ENCODE data around the gene WSB1.

Gene WSB1

GRCh38 chr17:27293898-27294688, at the start of gene WSB1:
Gene WSB1, plus strand, starts transcription at chr17:27294114. Its CDS starts 282 bp downstream, at chr17:27294396.
- Mint-ChIP-seq H3K4me3 (peak within 1 kb of the TSS; percentile 98 to 100 (median 98)), H3K9me3 (no peaks in the 10 kb centered on the region), H3K27me3 (ENCODE audit: low read depth) (no peaks in the 10 kb centered on the region), H3K36me3 (ENCODE audit: low read depth) (peaks cover 16% of the 10 kb centered on the region), H3K27ac (peak within 1 kb of the TSS; percentile 98 to 100 (median 99)), H3K4me1 (peaks cover 43% of the 10 kb centered on the region)
- TF ChIP-seq CTCF (IDR thresholded peaks at IDR 0.05; ENCODE audit: unreplicated experiment in 3 of 3) = no peak

GRCh38 chr17:27244491-27245223, 49.3 kb upstream of the WSB1 start:
- no peaks in the 10 kb centered on the region for H3K9me3 Mint-ChIP-seq
- peaks cover 56% of the 10 kb centered on the region for H3K4me1 Mint-ChIP-seq
- peaks cover 12% of the 10 kb centered on the region for H3K27me3 Mint-ChIP-seq (ENCODE audit: low read depth)
- H3K36me3 Mint-ChIP-seq (ENCODE audit: low read depth) = no peaks in the 10 kb centered on the region
- no peak for TF ChIP-seq CTCF (IDR thresholded peaks at IDR 0.05; ENCODE audit: unreplicated experiment in 3 of 3)
- H3K27ac Mint-ChIP-seq = peak overlapping the region; percentile 48 to 59 (median 52)
- H3K4me3 Mint-ChIP-seq = peak overlapping the region in 2 of 3 experiments; percentile 11 to 25

GRCh38 chr17:27245230-27245696, 48.7 kb upstream of the WSB1 start:
- peak overlapping the region; percentile 48 to 59 (median 52) for H3K27ac Mint-ChIP-seq
- H3K36me3 Mint-ChIP-seq (ENCODE audit: low read depth) = no peaks in the 10 kb centered on the region
- H3K27me3 Mint-ChIP-seq (ENCODE audit: low read depth) = peaks cover 12% of the 10 kb centered on the region
- peaks cover 58% of the 10 kb centered on the region for H3K4me1 Mint-ChIP-seq
- H3K9me3 Mint-ChIP-seq = no peaks in the 10 kb centered on the region
- peak overlapping the region in 1 of 3 experiments; percentile 24 for H3K4me3 Mint-ChIP-seq
- peak; percentile 47 to 65 (median 61) for TF ChIP-seq CTCF (IDR thresholded peaks at IDR 0.05; ENCODE audit: unreplicated experiment in 3 of 3)

- TF ChIP-seq CTCF (IDR thresholded peaks at IDR 0.05; ENCODE audit: unreplicated experiment in 3 of 3) = no peak
- peaks cover 59% of the 10 kb centered on the region for H3K4me1 Mint-ChIP-seq
- H3K36me3 Mint-ChIP-seq (ENCODE audit: low read depth) = no peaks in the 10 kb centered on the region
- H3K27ac Mint-ChIP-seq = no peak overlapping the region
- H3K9me3 Mint-ChIP-seq = peaks cover 4% of the 10 kb centered on the region
- peaks cover 13% of the 10 kb centered on the region for H3K27me3 Mint-ChIP-seq (ENCODE audit: low read depth)
- no peak overlapping the region for H3K4me3 Mint-ChIP-seq
Measured at GRCh38 chr17:27246537-27246936, 47.4 kb upstream of the WSB1 start.

GRCh38 chr17:27247071-27247957, 46.6 kb upstream of the WSB1 start:
- Mint-ChIP-seq H3K4me1 (peaks cover 53% of the 10 kb centered on the region), H3K27me3 (ENCODE audit: low read depth) (peaks cover 14% of the 10 kb centered on the region), H3K36me3 (ENCODE audit: low read depth) (no peaks in the 10 kb centered on the region), H3K9me3 (peaks cover 9% of the 10 kb centered on the region), H3K4me3 (no peak overlapping the region), H3K27ac (no peak overlapping the region)
- no peak for TF ChIP-seq CTCF (IDR thresholded peaks at IDR 0.05; ENCODE audit: unreplicated experiment in 3 of 3)

Measured in nephron (organoid).